Osteocyte (in vitro differentiated cells): ENCODE measurements around the gene RCOR1. TPM values are rescaled to one million over a fixed set of nuclear protein-coding genes. Genes with fewer than 3 reads are reported as not detected.

ENCODE experiments used
- DNase-seq: peaks from one replicate; pipeline ENCODE4 v3.0.0; 2021; ENCODE audit warnings: mixed read lengths; ENCODE audit not compliant: unreplicated experiment; ENCODE audit errors: extremely low spot score
- H3K27ac Mint-ChIP-seq: one replicate; pipeline ENCODE4 v1.8.0; 2021; ENCODE audit warnings: mild to moderate bottlenecking, mixed read lengths; ENCODE audit not compliant: unreplicated experiment
- H3K27me3 Mint-ChIP-seq: one replicate; pipeline ENCODE4 v1.8.0; 2021; ENCODE audit warnings: mixed read lengths; ENCODE audit not compliant: unreplicated experiment
- H3K36me3 Mint-ChIP-seq: one replicate; pipeline ENCODE4 v1.8.0; 2021; ENCODE audit warnings: mixed read lengths; ENCODE audit not compliant: unreplicated experiment
- H3K4me1 Mint-ChIP-seq: one replicate; pipeline ENCODE4 v1.8.0; 2021; ENCODE audit warnings: mixed read lengths; ENCODE audit not compliant: unreplicated experiment
- H3K4me3 Mint-ChIP-seq: one replicate; pipeline ENCODE4 v1.8.0; 2021; ENCODE audit warnings: mild to moderate bottlenecking, moderate library complexity, mixed read lengths; ENCODE audit not compliant: unreplicated experiment
- H3K9me3 Mint-ChIP-seq: one replicate; pipeline ENCODE4 v1.8.0; 2021; ENCODE audit warnings: mixed read lengths; ENCODE audit not compliant: unreplicated experiment
- CTCF ChIP-seq: fragments of 200-600 bp; sonication (generic); IDR thresholded peaks from 2 replicates; pipeline ENCODE4 v1.5.0; 2021; ENCODE audit warnings: antibody characterized with exemption, mild to moderate bottlenecking, moderate library complexity
- total RNA-seq: library from RNA; stranded (reverse); gene quantifications from 2 replicates; pipeline ENCODE4 v1.2.1, GENCODE V29; 2021

RCOR1 gene
- total RNA-seq, 1 donor from 2014 or later = 23.6 TPM

GRCh38 chr14:102579696-102580549 lies 12.5 kb upstream of the RCOR1 start:
- DNase-seq = no peak
- no peak overlapping the region for H3K27ac Mint-ChIP-seq
- H3K27me3 Mint-ChIP-seq = no peaks in the 10 kb centered on the region
- no peaks in the 10 kb centered on the region for H3K36me3 Mint-ChIP-seq
- TF ChIP-seq CTCF = no peak
- no peak overlapping the region for H3K4me3 Mint-ChIP-seq
- peaks cover 8% of the 10 kb centered on the region for H3K4me1 Mint-ChIP-seq
- no peaks in the 10 kb centered on the region for H3K9me3 Mint-ChIP-seq

- H3K4me3 Mint-ChIP-seq = no peak overlapping the region
- no peak for DNase-seq
- no peaks in the 10 kb centered on the region for H3K27me3 Mint-ChIP-seq
- peaks cover 12% of the 10 kb centered on the region for H3K4me1 Mint-ChIP-seq
- no peak for TF ChIP-seq CTCF
- H3K27ac Mint-ChIP-seq = no peak overlapping the region
- H3K9me3 Mint-ChIP-seq = no peaks in the 10 kb centered on the region
- H3K36me3 Mint-ChIP-seq = no peaks in the 10 kb centered on the region
Measured at GRCh38 chr14:102580550-102581110, 11.8 kb upstream of the RCOR1 start.

GRCh38 chr14:102581193-102581592 lies 11.3 kb upstream of the RCOR1 start:
- H3K4me1 Mint-ChIP-seq = peaks cover 15% of the 10 kb centered on the region
- no peak for DNase-seq
- H3K27me3 Mint-ChIP-seq = no peaks in the 10 kb centered on the region
- H3K9me3 Mint-ChIP-seq = no peaks in the 10 kb centered on the region
- no peak overlapping the region for H3K4me3 Mint-ChIP-seq
- no peak for TF ChIP-seq CTCF
- H3K27ac Mint-ChIP-seq = no peak overlapping the region
- no peaks in the 10 kb centered on the region for H3K36me3 Mint-ChIP-seq

GRCh38 chr14:102583726-102584125 lies 8.7 kb upstream of the RCOR1 start:
- no peak for DNase-seq
- H3K4me1 Mint-ChIP-seq = peaks cover 24% of the 10 kb centered on the region
- no peak for TF ChIP-seq CTCF
- no peaks in the 10 kb centered on the region for H3K27me3 Mint-ChIP-seq
- no peaks in the 10 kb centered on the region for H3K9me3 Mint-ChIP-seq
- no peak overlapping the region for H3K27ac Mint-ChIP-seq
- no peak overlapping the region for H3K4me3 Mint-ChIP-seq
- no peaks in the 10 kb centered on the region for H3K36me3 Mint-ChIP-seq
